ENCODE data around the gene ERICH6B.

Gene ERICH6B

DNA sequence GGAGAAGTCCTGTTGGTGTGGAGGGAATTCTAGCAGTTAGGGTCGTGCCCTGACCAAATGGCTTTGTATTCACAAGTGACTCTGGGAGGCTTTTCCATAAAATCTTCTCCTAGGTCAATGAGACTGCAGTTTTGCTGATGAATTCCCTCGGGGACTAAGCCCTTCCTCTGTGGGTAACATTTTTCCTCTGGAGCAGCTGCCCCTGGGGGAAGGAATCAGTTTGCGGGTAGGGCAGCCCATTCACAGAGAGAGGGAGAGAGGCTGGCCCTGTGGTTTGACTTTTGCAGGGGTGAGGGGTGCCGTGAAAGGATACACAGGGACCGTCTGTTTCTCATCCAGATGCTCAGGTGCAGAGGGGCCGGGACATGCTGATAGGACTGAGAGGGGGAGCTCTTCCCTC, 67.3 kb downstream of the ERICH6B start:
- no peak for DNase-seq (ENCODE audit: extremely low read depth, low read depth)

GRCh38 chr13:45546410-45546765, 69.2 kb downstream of the ERICH6B start:
- no peak for DNase-seq (ENCODE audit: extremely low read depth, low read depth)
- TF ChIP-seq CTCF (IDR thresholded peaks at IDR 0.05; ENCODE audit: low read depth, low read length) = no peak

More for the DNA sequence above, 67.3 kb downstream of the ERICH6B start:
- no peak for TF ChIP-seq CTCF (IDR thresholded peaks at IDR 0.05; ENCODE audit: low read depth, low read length)

GRCh38 chr13:45545686-45546409, 69.7 kb downstream of the ERICH6B start:
- TF ChIP-seq CTCF (IDR thresholded peaks at IDR 0.05; ENCODE audit: low read depth, low read length) = no peak
- DNase-seq (ENCODE audit: extremely low read depth, low read depth) = no peak

GRCh38 chr13:45544520-45544919, 71.0 kb downstream of the ERICH6B start:
- DNase-seq (ENCODE audit: extremely low read depth, low read depth) = no peak
- no peak for TF ChIP-seq CTCF (IDR thresholded peaks at IDR 0.05; ENCODE audit: low read depth, low read length)

DNA sequence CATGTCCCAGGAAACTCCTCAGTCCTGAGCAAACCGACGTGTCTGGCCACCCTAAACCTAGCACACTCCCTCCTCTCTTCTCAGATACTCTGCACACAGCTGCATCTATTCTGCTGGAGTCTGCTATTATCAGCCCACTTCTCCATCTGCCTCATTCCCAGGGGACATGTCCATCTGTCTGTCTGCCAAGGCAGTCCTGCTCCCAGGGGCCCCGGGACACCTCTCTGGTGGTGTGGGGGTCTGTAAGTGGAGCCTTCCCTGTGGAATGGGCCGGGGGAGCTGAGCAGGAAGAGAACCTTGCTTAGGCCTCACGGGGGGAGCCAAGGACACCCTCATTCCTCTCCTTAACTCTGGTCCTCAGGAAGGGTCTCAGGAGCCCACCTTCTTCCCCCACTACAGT, 72.7 kb downstream of the ERICH6B start:
- no peak for DNase-seq (ENCODE audit: extremely low read depth, low read depth)
- no peak for TF ChIP-seq CTCF (IDR thresholded peaks at IDR 0.05; ENCODE audit: low read depth, low read length)

- no peak for TF ChIP-seq CTCF (IDR thresholded peaks at IDR 0.05; ENCODE audit: low read depth, low read length)
- DNase-seq (ENCODE audit: extremely low read depth, low read depth) = no peak
These were observed 73.1 kb downstream of the ERICH6B start for GRCh38 chr13:45542391-45542790.

DNA sequence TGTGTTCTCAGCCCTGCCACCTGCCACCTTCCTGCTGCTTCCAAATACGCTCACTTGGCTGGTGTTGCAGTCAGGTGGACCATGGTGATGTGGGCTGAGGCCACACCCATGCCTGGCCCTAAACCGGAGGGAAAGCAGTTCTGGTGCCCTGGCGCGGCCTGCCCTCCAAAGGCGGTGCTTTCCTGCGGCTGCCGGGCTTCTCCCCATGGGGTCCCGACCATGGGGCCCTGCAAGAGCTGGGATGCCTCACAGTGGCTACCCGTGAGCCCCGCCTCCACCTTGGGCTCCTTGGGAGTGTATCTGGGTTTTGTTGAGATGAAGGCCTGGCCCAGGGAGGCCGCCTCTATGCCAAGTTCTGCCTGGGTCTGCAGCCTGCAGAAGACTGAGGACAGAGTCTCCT, 73.7 kb downstream of the ERICH6B start:
- DNase-seq (ENCODE audit: extremely low read depth, low read depth) = no peak
- TF ChIP-seq CTCF (IDR thresholded peaks at IDR 0.05; ENCODE audit: low read depth, low read length) = no peak
